BE2C (cell line): ENCODE results near the gene SLC34A2.

ENCODE experiments used
- DNase-seq: peaks from one replicate; pipeline ENCODE4 v3.0.0-alpha.2; 2020
- H3K27me3 ChIP-seq: fragments of 250-450 bp; sonication (Bioruptor Pico); 2 replicates; pipeline ENCODE4 v1.5.1; 2020; ENCODE audit warnings: mild to moderate bottlenecking
- H3K36me3 ChIP-seq: fragments of 250-450 bp; sonication (Bioruptor Pico); 2 replicates; pipeline ENCODE4 v1.5.1; 2020; ENCODE audit warnings: mild to moderate bottlenecking
- H3K4me1 ChIP-seq: fragments of 250-450 bp; sonication (Bioruptor Pico); 2 replicates; pipeline ENCODE4 v1.5.1; 2020
- H3K4me3 ChIP-seq: 2 replicates; pipeline ENCODE4 v1.5.1; 2011; ENCODE audit warnings: low read depth, low read length
- H3K9me3 ChIP-seq: fragments of 250-450 bp; sonication (Bioruptor Pico); 2 replicates; pipeline ENCODE4 v1.5.1; 2020
- TF ChIP-seq, protein P1 (sequence below): IDR thresholded peaks from 2 replicates; pipeline ENCODE4 v1.5.1; 2012; ENCODE audit warnings: mild to moderate bottlenecking, low read depth, low read length

SLC34A2 gene

DNA sequence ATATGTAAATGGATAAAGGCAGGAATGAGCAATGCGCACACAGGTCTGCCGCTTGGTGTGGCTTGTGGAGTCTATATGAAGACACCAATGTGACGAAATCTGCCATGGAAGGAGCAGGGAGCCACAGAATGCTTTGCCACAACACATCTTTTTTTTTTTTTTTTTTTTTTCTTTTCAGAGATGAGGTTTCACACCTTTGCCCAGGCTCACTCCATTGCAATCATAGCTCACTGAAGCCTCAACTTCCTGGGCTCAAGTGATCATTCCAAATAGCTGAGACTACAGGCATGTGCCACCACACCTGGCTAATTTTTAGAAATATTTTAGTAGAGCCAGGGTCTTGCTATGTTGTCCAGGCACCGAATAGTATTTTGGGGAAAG lies 17.4 kb upstream of the SLC34A2 start:
- DNase-seq = no peak
- H3K9me3 ChIP-seq = no peaks in the 10 kb centered on the region
- no peaks in the 10 kb centered on the region for H3K4me1 ChIP-seq
- no peak overlapping the region for H3K4me3 ChIP-seq
- H3K36me3 ChIP-seq = no peaks in the 10 kb centered on the region
- TF ChIP-seq, protein P1, sequence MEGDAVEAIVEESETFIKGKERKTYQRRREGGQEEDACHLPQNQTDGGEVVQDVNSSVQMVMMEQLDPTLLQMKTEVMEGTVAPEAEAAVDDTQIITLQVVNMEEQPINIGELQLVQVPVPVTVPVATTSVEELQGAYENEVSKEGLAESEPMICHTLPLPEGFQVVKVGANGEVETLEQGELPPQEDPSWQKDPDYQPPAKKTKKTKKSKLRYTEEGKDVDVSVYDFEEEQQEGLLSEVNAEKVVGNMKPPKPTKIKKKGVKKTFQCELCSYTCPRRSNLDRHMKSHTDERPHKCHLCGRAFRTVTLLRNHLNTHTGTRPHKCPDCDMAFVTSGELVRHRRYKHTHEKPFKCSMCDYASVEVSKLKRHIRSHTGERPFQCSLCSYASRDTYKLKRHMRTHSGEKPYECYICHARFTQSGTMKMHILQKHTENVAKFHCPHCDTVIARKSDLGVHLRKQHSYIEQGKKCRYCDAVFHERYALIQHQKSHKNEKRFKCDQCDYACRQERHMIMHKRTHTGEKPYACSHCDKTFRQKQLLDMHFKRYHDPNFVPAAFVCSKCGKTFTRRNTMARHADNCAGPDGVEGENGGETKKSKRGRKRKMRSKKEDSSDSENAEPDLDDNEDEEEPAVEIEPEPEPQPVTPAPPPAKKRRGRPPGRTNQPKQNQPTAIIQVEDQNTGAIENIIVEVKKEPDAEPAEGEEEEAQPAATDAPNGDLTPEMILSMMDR = no peak
- H3K27me3 ChIP-seq = no peaks in the 10 kb centered on the region

DNA sequence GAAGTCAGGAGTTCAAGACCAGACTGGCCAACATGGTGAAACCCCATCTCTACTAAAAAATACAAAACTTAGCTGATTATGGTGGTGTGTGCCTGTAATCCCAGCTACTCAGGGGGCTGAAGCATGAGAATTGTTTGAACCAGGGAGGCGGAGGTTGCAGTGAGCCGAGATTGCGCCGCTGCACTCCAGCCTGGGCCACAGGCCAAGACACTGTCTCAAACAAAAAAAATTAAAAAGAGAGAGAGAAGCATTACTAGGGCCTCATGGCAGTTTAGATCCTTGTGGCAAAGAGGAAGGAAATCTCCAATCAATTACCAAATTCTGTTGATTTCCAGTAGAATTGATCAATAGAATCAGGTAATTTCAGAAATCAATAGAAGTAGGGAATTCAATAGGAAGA lies 16.8 kb upstream of the SLC34A2 start:
- H3K27me3 ChIP-seq = no peaks in the 10 kb centered on the region
- H3K36me3 ChIP-seq = no peaks in the 10 kb centered on the region
- H3K4me3 ChIP-seq = no peak overlapping the region
- H3K9me3 ChIP-seq = no peaks in the 10 kb centered on the region
- no peak for DNase-seq
- TF ChIP-seq, protein P1 = no peak
- no peaks in the 10 kb centered on the region for H3K4me1 ChIP-seq

DNA sequence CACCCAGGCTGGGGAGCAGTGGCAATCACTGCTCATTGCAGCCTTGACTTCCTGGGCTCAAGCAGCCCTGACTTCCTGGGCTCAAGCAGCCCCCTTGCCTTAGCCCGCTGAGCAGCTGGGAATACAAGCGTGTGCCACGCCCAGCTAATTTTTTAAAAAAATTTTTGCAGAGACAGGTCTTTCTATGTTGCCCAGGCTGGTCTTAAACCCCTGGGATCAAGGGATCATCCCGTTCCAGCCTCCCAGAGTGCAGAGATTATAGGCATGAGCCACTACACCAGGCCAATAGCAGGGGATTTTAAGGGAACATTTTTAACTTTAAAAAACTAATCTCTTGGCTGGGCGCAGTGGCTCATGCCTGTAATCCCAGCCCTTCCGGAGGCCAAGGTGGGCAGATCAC lies 5.3 kb upstream of the SLC34A2 start:
- Histone ChIP-seq H3K9me3 (no peaks in the 10 kb centered on the region), H3K27me3 (peaks cover 10% of the 10 kb centered on the region), H3K4me1 (no peaks in the 10 kb centered on the region), H3K36me3 (no peaks in the 10 kb centered on the region), H3K4me3 (no peak overlapping the region)
- DNase-seq = no peak
- TF ChIP-seq, protein P1 = no peak

DNA sequence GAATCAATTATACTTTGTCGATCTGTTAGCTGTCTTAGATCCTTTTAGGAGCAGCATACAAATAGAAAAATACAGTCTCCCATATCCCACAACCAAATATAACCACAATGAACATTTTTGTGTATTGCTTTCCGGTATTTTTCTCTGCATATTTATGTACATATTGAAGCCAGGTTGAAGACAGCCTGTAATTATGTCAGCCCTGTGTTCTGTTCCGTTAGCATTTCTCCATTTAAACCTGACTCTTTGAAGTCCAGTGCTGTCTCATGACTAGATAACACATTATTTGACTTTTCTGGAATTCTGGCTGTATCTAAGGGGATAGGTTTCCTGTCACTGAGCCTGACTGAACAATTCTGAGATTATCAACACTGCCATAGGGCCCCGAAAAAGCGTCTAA lies 4.0 kb upstream of the SLC34A2 start:
- no peaks in the 10 kb centered on the region for H3K9me3 ChIP-seq
- DNase-seq = no peak

DNA sequence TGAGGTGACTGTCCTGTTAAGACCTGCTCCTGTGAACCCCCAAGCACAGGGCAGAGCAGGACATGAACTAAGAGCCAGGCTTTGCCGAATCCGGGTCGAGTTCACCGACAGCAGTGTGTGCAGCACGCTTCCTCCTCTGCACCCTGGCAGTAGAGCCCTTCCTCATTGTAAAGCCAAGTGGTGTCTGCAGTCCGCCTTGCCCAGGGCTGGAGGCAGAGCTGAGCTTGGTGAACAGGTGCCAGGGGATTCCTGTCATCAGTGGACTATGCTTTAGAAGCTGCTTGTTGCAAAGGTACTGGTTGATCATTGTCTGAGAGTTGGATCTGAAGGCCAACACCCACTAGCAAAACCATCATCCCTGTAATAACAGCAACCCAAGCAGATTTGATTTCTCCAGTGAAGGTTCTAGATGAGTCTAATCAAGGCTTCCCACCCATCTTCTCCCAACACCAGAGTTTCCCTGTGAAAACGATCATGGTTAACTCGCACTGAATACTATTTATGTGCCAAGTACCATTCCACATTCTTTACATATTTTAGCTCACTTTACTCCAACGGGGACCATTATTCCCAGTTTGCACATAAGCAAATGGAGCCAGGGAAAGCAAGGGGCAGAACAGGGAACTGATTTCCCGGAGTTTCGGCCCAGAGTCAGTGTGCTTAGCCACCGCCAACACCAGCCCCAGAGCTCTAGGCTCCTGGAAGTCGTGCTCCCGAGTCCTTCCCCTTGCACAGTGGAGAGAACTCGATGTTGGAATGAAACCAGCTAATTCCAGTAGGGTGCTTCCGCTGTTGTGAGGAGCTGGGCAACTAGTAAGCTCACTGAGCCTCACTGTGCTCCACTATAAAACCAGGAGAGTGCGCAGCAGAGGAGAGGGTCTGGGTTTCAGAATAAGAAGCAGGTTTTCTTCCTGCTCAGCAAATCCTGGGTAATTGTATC lies 1.4 kb upstream of the SLC34A2 start:
- no peak for DNase-seq
- TF ChIP-seq, protein P1 = no peak
- no peaks in the 10 kb centered on the region for H3K36me3 ChIP-seq
- H3K4me1 ChIP-seq = no peaks in the 10 kb centered on the region
- peaks cover 27% of the 10 kb centered on the region for H3K27me3 ChIP-seq
- H3K9me3 ChIP-seq = no peaks in the 10 kb centered on the region
- no peak overlapping the region for H3K4me3 ChIP-seq

More for the DNA sequence above, 4.0 kb upstream of the SLC34A2 start:
- H3K4me3 ChIP-seq = no peak overlapping the region
- no peaks in the 10 kb centered on the region for H3K36me3 ChIP-seq
- TF ChIP-seq, protein P1 = no peak
- peaks cover 24% of the 10 kb centered on the region for H3K27me3 ChIP-seq
- H3K4me1 ChIP-seq = no peaks in the 10 kb centered on the region

DNA sequence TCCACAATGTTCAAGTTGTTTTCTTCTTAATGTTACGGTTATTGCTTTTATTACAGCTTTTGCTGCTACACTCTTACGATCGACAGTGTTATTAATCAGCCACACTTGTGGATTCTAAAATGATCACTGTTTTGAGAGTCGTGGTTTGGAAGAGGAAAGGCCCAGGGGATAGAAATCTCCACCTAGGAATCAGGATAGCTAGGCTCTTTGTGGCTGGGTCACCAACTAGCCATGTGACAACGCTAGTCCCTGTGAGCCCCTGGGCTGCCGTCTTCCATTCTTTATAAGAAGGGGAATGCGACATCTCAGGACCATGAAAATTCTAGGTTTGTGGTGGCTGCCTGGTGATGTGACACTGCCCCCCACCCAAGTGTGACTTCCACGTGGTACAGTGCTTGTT lies 380 bp downstream of the SLC34A2 start:
- DNase-seq = no peak
- Histone ChIP-seq H3K4me3 (no peak overlapping the region), H3K36me3 (no peaks in the 10 kb centered on the region), H3K9me3 (no peaks in the 10 kb centered on the region), H3K27me3 (peaks cover 27% of the 10 kb centered on the region), H3K4me1 (no peaks in the 10 kb centered on the region)
- TF ChIP-seq, protein P1 = no peak
